GM12878 (cell line): Measurements from ENCODE around the gene RPL3. TPM values are rescaled to one million over a fixed set of nuclear protein-coding genes. Genes with fewer than 3 reads are reported as not detected.

Source experiments
- ATAC-seq: fragments of 200-7000 bp; cut with Tn5 transposase; 3 replicates; pipeline ENCODE4 v1.9.1; 2020; ENCODE audit warnings: mild to moderate bottlenecking, moderate library complexity
- BruUV-seq: library from RNA; stranded (reverse); fragments of 400-500 nt; replicated peaks from 2 replicates; lab custom pipeline; 2021; lab: Mats Ljungman, UMichigan
- CTCF ChIA-PET: fragments of 300-600 bp; sonication (Branson Sonifier 250); formaldehyde crosslinking; extraction: SDS; loops from one replicate; lab custom pipeline; 2021; ENCODE audit warnings: inconsistent platforms; lab: Yijun Ruan, JAX
- POLR2A ChIA-PET: fragments of 350-600 bp; formaldehyde crosslinking; extraction: SDS; loops from one replicate; lab custom pipeline; 2021; ENCODE audit warnings: inconsistent platforms; lab: Charles Lee
- RAD21 ChIA-PET: fragments of 300-600 bp; sonication (Branson Sonifier 250); formaldehyde crosslinking; loops from one replicate; lab custom pipeline; 2023; ENCODE audit warnings: antibody characterized with exemption; ENCODE audit not compliant: unreplicated experiment; lab: Charles Lee
- SMC1A ChIA-PET: fragments of 300-600 bp; sonication (Branson Sonifier 250); formaldehyde crosslinking; loops from one replicate; lab custom pipeline; 2023; ENCODE audit not compliant: unreplicated experiment, uncharacterized antibody; lab: Charles Lee
- DNase-seq: peaks from one replicate; pipeline ENCODE4 v3.0.0-alpha.2; 2011; ENCODE audit warnings: low read depth, low spot score
- FAIRE-seq: peaks from 3 replicates; lab custom pipeline; 2011; peaks lifted over from hg19 to GRCh38; lab: Jason Lieb, UNC
- H2AFZ ChIP-seq: 2 replicates; pipeline ENCODE4 v1.6.0; 2011; ENCODE audit warnings: low read depth, low read length, control low read depth; ENCODE audit not compliant: control insufficient read depth
- H3K27ac ChIP-seq: 2 replicates; pipeline ENCODE4 v1.5.1; 2011; ENCODE audit warnings: control low read depth; ENCODE audit not compliant: control insufficient read depth, insufficient read depth
- H3K27me3 ChIP-seq, 2 experiments: replicated peaks in 1 of 2; 2 replicates each; pipeline versions ENCODE4 v1.6.0 to v1.6.1; 2011; ENCODE audit warnings: low read length in 1 of 2; ENCODE audit not compliant: control insufficient read depth in 2 of 2, insufficient read depth in 2 of 2
- H3K36me3 ChIP-seq, 2 experiments: 2 replicates each; pipeline ENCODE4 v1.5.1; 2011; ENCODE audit warnings: low read length in 1 of 2; ENCODE audit not compliant: control insufficient read depth in 2 of 2, insufficient read depth in 2 of 2
- H3K4me1 ChIP-seq: 2 replicates; pipeline ENCODE4 v1.6.1; 2011; ENCODE audit warnings: mild to moderate bottlenecking, low read length, moderate library complexity, mixed read lengths; ENCODE audit not compliant: control insufficient read depth, insufficient read depth
- H3K4me2 ChIP-seq: 2 replicates; pipeline ENCODE4 v1.6.0; 2011; ENCODE audit warnings: control low read depth; ENCODE audit not compliant: control insufficient read depth, insufficient read depth
- H3K4me3 ChIP-seq: fragments of 200-600 bp; sonication (generic); 2 replicates; pipeline ENCODE4 v1.5.1; 2016
- H3K79me2 ChIP-seq: 2 replicates; pipeline ENCODE4 v1.6.0; 2011; ENCODE audit warnings: low read length; ENCODE audit not compliant: control insufficient read depth, insufficient read depth
- H3K9ac ChIP-seq: 2 replicates; pipeline ENCODE4 v1.8.0; 2011; ENCODE audit warnings: low read length, control low read depth, mixed read lengths; ENCODE audit not compliant: control insufficient read depth, insufficient read depth
- H3K9me3 ChIP-seq: replicated peaks from 3 replicates; pipeline ENCODE4 v1.5.1; 2011; ENCODE audit warnings: mild to moderate bottlenecking, low read length; ENCODE audit not compliant: control insufficient read depth, insufficient read depth
- H4K20me1 ChIP-seq: 2 replicates; pipeline ENCODE4 v1.6.0; 2011; ENCODE audit not compliant: control insufficient read depth, insufficient read depth
- E2F8 ChIP-seq: fragments of 450-650 bp; IDR thresholded peaks from 2 replicates; pipeline ENCODE4 v1.6.1; 2018; ENCODE audit warnings: mild to moderate bottlenecking, low read depth, moderate library complexity; ENCODE audit not compliant: partially characterized antibody
- FOS ChIP-seq: IDR thresholded peaks from 3 replicates; pipeline ENCODE4 v1.6.1; 2011; ENCODE audit warnings: borderline replicate concordance; ENCODE audit not compliant: insufficient read length; ENCODE audit errors: extremely low read depth
- FOXK2 ChIP-seq: fragments of 450-650 bp; IDR thresholded peaks from 2 replicates; pipeline ENCODE4 v1.6.1; 2017; ENCODE audit warnings: mild to moderate bottlenecking, moderate library complexity
- HCFC1 ChIP-seq: fragments of 150-350 bp; IDR thresholded peaks from 2 replicates; pipeline ENCODE4 v1.6.1; 2014; ENCODE audit warnings: low read length
- MYB ChIP-seq: fragments of 150-350 bp; IDR thresholded peaks from 2 replicates; pipeline ENCODE4 v1.6.1; 2014; ENCODE audit warnings: mild to moderate bottlenecking, low read depth, low read length, borderline replicate concordance
- POLR2A ChIP-seq: IDR thresholded peaks from 2 replicates; pipeline ENCODE4 v1.6.1; 2011; ENCODE audit warnings: low read depth, mild to moderate bottlenecking, low read length
- POLR2AphosphoS5 ChIP-seq: IDR thresholded peaks from 2 replicates; pipeline ENCODE4 v1.6.1; 2011; ENCODE audit warnings: mild to moderate bottlenecking, low read length, inconsistent platforms
- RELA ChIP-seq: fragments of 450-650 bp; IDR thresholded peaks from 2 replicates; pipeline ENCODE4 v1.8.0; 2014; ENCODE audit warnings: borderline replicate concordance; ENCODE audit not compliant: partially characterized antibody
- SMAD5 ChIP-seq: IDR thresholded peaks from 2 replicates; pipeline ENCODE4 v1.6.1; 2016; ENCODE audit warnings: antibody characterized with exemption, low read depth
- SPI1 ChIP-seq: IDR thresholded peaks from 2 replicates; pipeline ENCODE4 v1.6.1; 2011; ENCODE audit warnings: low read depth, mild to moderate bottlenecking, low read length, moderate library complexity, borderline replicate concordance; ENCODE audit not compliant: insufficient read depth
- WGBS: methylation state at CpG from one replicate; pipeline ENCODE4 v1.1.6; 2016; ENCODE audit warnings: low lambda C conversion rate; ENCODE audit not compliant: insufficient replicate concordance, insufficient coverage; ENCODE audit errors: missing lambda C conversion rate; 5-methylcytosine and 5-hydroxymethylcytosine counted together
- in situ Hi-C: fragments of 300-500 bp; cut with MboI; formaldehyde crosslinking; loops from 9 replicates; pipeline ENCODE4 v1.14.3; 2018; ENCODE audit warnings: mixed read lengths
- intact Hi-C: fragments of 100-400 bp; cut with micrococcal nuclease; formaldehyde crosslinking; loops from one replicate; pipeline ENCODE4 v1.14.2; 2022; ENCODE audit not compliant: unreplicated experiment
- polyA plus RNA-seq, 11 experiments: library from polyadenylated mRNA; depleted of rRNA in 4 of 11; unstranded in 6 of 11; stranded (reverse) in 5 of 11; fragments of >200 nt; fragmentation: Nextera tagmentation in 4 of 11; fragmentation: Illumina TruSeq in 1 of 11; extraction: Ambion mirVana in 4 of 11; extraction: Trizol in 1 of 11; gene quantifications; 1 replicate in 1 of 11; 2 replicates in 10 of 11; pipeline versions ENCODE4 v1.2.1 to v1.2.3, GENCODE V29; 2011 to 2016; ENCODE audit warnings: inconsistent platforms in 2 of 11, missing spikeins in 2 of 11, low read depth in 1 of 11
- total RNA-seq, 4 experiments: library from RNA; depleted of rRNA in 3 of 4; stranded (reverse); fragments of >200 nt in 3 of 4; fragmentation: Illumina TruSeq in 1 of 4; extraction: Trizol in 1 of 4; gene quantifications; 2 replicates each; pipeline versions ENCODE4 v1.2.1 to v1.2.3, GENCODE V29; 2013 to 2021
- TF ChIP-seq, protein P1 (sequence below): fragments of 450-650 bp; IDR thresholded peaks from 2 replicates; pipeline ENCODE4 v1.6.1; 2016; ENCODE audit warnings: mild to moderate bottlenecking

Gene RPL3
- total and polyA plus RNA-seq, 10 of the 15 experiments (the other 5 are each of a cell fraction or from before 2014, with no cell fraction given) = 1,534 to 6,791 (median 3,992) TPM

- SMC1A ChIA-PET = interaction anchor here (0.6 to 0.7 kb wide), 2 partner anchors 18 to 142 kb away, joined by 3 to 5 read pairs; no protein-coding TSS in a partner anchor
- no peaks in the 10 kb centered on the region for H3K9me3 ChIP-seq
- H3K36me3 ChIP-seq = peaks cover 51 to 56% of the 10 kb centered on the region in 2 experiments
- no peak overlapping the region for H3K4me3 ChIP-seq
- DNase-seq (no peak), FAIRE-seq (no peak), ATAC-seq (no peak)
- intact Hi-C loops (loop anchor here (5.0 to 10.0 kb wide), 2 partner anchors 306 to 549 kb away; no protein-coding TSS in a partner anchor), in situ Hi-C loops (loop anchor here (5.0 kb wide), 2 partner anchors 141 to 306 kb away; no protein-coding TSS in a partner anchor)
- peak; percentile 62 for TF ChIP-seq POLR2A
- no peak for TF ChIP-seq RELA
- no peaks in the 10 kb centered on the region for H3K27me3 ChIP-seq
- BruUV-seq = no TSS peak
- peak overlapping the region; percentile 57; the same call in 1 of the 2 replicates for H3K4me2 ChIP-seq
- CTCF ChIA-PET = interaction anchor here (0.9 to 6.6 kb wide), 5 partner anchors 143 to 206 kb away, joined by 3 to 100 read pairs (median 5); partner anchors contain the start of gene ATF4
- RAD21 ChIA-PET = interaction anchor here (7.0 kb wide), 1 partner anchor 143 kb away, joined by 76 read pairs; no protein-coding TSS in a partner anchor
- peaks cover 39% of the 10 kb centered on the region for H3K4me1 ChIP-seq
- peaks cover 45% of the 10 kb centered on the region for H3K79me2 ChIP-seq
- peak overlapping the region; percentile 33; the same call in 1 of the 2 replicates for H3K9ac ChIP-seq
- WGBS = 88% methylated on average over 18 of the region's 20 CpGs
- H3K27ac ChIP-seq = no peak overlapping the region
- H4K20me1 ChIP-seq = peaks cover 30% of the 10 kb centered on the region
- H2AFZ ChIP-seq = no peak overlapping the region
- POLR2A ChIA-PET = no interaction called here
Measured at GRCh38 chr22:39313258-39314001, 6.0 kb downstream of the RPL3 start.

DNA sequence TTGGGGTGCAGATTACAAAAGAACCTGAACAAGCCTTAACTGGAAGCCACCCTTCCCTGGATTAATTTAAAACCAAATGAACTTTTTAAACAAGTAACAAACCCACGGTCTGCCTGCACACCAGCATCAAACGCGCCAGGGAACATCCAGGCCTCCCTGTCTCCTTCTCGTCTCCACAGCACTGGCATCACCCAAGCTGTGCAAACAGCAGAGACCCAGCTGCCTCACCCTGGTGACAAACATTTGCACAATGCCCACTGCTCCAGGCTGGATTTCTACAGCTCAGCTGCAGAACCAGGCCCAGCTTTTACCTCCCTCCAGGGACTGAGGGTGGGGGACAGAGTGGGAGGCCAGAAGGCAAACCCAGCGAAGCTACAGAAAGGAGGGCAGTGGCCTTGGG is 7.0 kb downstream of the RPL3 start:
- RAD21 ChIA-PET = interaction anchor here (1.7 to 2.6 kb wide), 2 partner anchors 142 to 164 kb away, joined by 5 to 45 read pairs; no protein-coding TSS in a partner anchor
- H3K9me3 ChIP-seq = no peaks in the 10 kb centered on the region
- no peak overlapping the region for H3K4me2 ChIP-seq
- H3K36me3 ChIP-seq = peaks cover 43 to 54% of the 10 kb centered on the region in 2 experiments
- SMC1A ChIA-PET = interaction anchor here (0.6 to 1.6 kb wide), 3 partner anchors 19 to 142 kb away, joined by 3 to 4 read pairs (median 4); no protein-coding TSS in a partner anchor
- no peaks in the 10 kb centered on the region for H3K27me3 ChIP-seq
- no peak for DNase-seq
- H3K27ac ChIP-seq = no peak overlapping the region
- in situ Hi-C loops (loop anchor here (5.0 kb wide), 2 partner anchors 140 to 305 kb away; no protein-coding TSS in a partner anchor), intact Hi-C loops (loop anchor here (5.0 to 10.0 kb wide), 2 partner anchors 305 to 548 kb away; no protein-coding TSS in a partner anchor)
- peaks cover 39% of the 10 kb centered on the region for H3K4me1 ChIP-seq
- H3K4me3 ChIP-seq = no peak overlapping the region
- POLR2A ChIA-PET = no interaction called here
- no peak for ATAC-seq
- no TSS peak for BruUV-seq
- WGBS = 86% methylated on average over 5 of the region's 5 CpGs
- no peak for FAIRE-seq
- no peak overlapping the region for H3K9ac ChIP-seq
- peaks cover 35% of the 10 kb centered on the region for H3K79me2 ChIP-seq
- no peak overlapping the region for H2AFZ ChIP-seq
- CTCF ChIA-PET = interaction anchor here (0.9 to 4.6 kb wide), 7 partner anchors 77 to 443 kb away, joined by 3 to 100 read pairs (median 5); partner anchors contain the start of gene TAB1
- H4K20me1 ChIP-seq = peaks cover 27% of the 10 kb centered on the region
- TF ChIP-seq SMAD5 (peak; percentile 7; the same call in 1 of the 2 replicates), MYB (no peak), FOXK2 (no peak), FOS (no peak), E2F8 (no peak), HCFC1 (no peak), SPI1 (no peak), POLR2AphosphoS5 (peak; percentile 28)
- TF ChIP-seq, protein P1, sequence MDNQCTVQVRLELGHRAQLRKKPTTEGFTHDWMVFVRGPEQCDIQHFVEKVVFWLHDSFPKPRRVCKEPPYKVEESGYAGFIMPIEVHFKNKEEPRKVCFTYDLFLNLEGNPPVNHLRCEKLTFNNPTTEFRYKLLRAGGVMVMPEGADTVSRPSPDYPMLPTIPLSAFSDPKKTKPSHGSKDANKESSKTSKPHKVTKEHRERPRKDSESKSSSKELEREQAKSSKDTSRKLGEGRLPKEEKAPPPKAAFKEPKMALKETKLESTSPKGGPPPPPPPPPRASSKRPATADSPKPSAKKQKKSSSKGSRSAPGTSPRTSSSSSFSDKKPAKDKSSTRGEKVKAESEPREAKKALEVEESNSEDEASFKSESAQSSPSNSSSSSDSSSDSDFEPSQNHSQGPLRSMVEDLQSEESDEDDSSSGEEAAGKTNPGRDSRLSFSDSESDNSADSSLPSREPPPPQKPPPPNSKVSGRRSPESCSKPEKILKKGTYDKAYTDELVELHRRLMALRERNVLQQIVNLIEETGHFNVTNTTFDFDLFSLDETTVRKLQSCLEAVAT = no peak
